Liver (tissue), 9 donors: ENCODE measurements around the gene YEATS2. TPM values are rescaled to one million over a fixed set of nuclear protein-coding genes. Genes with fewer than 3 reads are reported as not detected.

Source experiments
- DNase-seq: peaks from one replicate; pipeline ENCODE4 v3.0.0-alpha.2; 2017; ENCODE audit warnings: low spot score
- H3K27ac ChIP-seq, 2 donors: one replicate each; pipeline ENCODE4 v1.7.0; 2013; ENCODE audit warnings: inconsistent platforms in 2 of 2, low read length in 2 of 2, control low read depth in 1 of 2, low read depth in 1 of 2, mild to moderate bottlenecking in 1 of 2
- H3K27me3 ChIP-seq, 4 donors: one replicate each; pipeline versions ENCODE4 v1.6.1 to v1.7.0; 2013; ENCODE audit warnings: low read length in 3 of 4, inconsistent platforms in 1 of 4, mild to moderate bottlenecking in 1 of 4, moderate library complexity in 1 of 4; ENCODE audit not compliant: control insufficient read depth in 4 of 4, insufficient read depth in 4 of 4
- H3K36me3 ChIP-seq, 4 donors: one replicate each; pipeline versions ENCODE4 v1.6.1 to v1.7.0; 2013; ENCODE audit warnings: low read length in 3 of 4, mild to moderate bottlenecking in 3 of 4, low read depth in 1 of 4, moderate library complexity in 1 of 4; ENCODE audit not compliant: control insufficient read depth in 4 of 4, insufficient read depth in 3 of 4
- H3K4me1 ChIP-seq, 4 donors: one replicate each; pipeline versions ENCODE4 v1.6.1 to v1.7.0; 2013; ENCODE audit warnings: low read length in 3 of 4, mild to moderate bottlenecking in 3 of 4, moderate library complexity in 1 of 4; ENCODE audit not compliant: control insufficient read depth in 4 of 4, insufficient read depth in 4 of 4
- H3K4me3 ChIP-seq, 3 donors: one replicate each; pipeline versions ENCODE4 v1.6.1 to v1.7.0; 2013; ENCODE audit warnings: low read length in 3 of 3, control low read depth in 1 of 3, low read depth in 1 of 3, mild to moderate bottlenecking in 1 of 3
- H3K9ac ChIP-seq, 2 donors: one replicate each; pipeline ENCODE4 v1.7.0; 2013; ENCODE audit warnings: low read length in 2 of 2, mild to moderate bottlenecking in 2 of 2, moderate library complexity in 2 of 2, control low read depth in 1 of 2, low read depth in 1 of 2
- H3K9me3 ChIP-seq, 4 donors: one replicate each; pipeline versions ENCODE4 v1.6.1 to v1.7.0; 2013; ENCODE audit warnings: low read length in 3 of 4; ENCODE audit not compliant: control insufficient read depth in 4 of 4
- EGR1 ChIP-seq, 2 donors: IDR thresholded peaks; 2 replicates each; pipeline ENCODE4 v1.6.1; 2016 to 2018; ENCODE audit warnings: antibody characterized with exemption in 2 of 2, low read depth in 2 of 2
- FOXA1 ChIP-seq: IDR thresholded peaks from 2 replicates; pipeline ENCODE4 v1.6.1; 2016; ENCODE audit warnings: antibody characterized with exemption
- FOXA2 ChIP-seq: IDR thresholded peaks from 2 replicates; pipeline ENCODE4 v1.6.1; 2016; ENCODE audit warnings: antibody characterized with exemption
- GABPA ChIP-seq, 2 donors: IDR thresholded peaks in 1 of 2; conservative IDR thresholded peaks in 1 of 2; 2 replicates each; pipeline ENCODE4 v1.6.1; 2016; ENCODE audit warnings: antibody characterized with exemption in 2 of 2, mild to moderate bottlenecking in 1 of 2, moderate library complexity in 1 of 2
- HNF4A ChIP-seq, 2 donors: conservative IDR thresholded peaks; 2 replicates each; pipeline ENCODE4 v1.6.1; 2016; ENCODE audit warnings: antibody characterized with exemption in 2 of 2, mild to moderate bottlenecking in 2 of 2
- HNF4G ChIP-seq: IDR thresholded peaks from 2 replicates; pipeline ENCODE4 v1.6.1; 2016; ENCODE audit warnings: antibody characterized with exemption
- JUND ChIP-seq, 2 donors: IDR thresholded peaks; 2 replicates each; pipeline ENCODE4 v1.6.1; 2016; ENCODE audit warnings: antibody characterized with exemption in 2 of 2
- NR2F2 ChIP-seq: IDR thresholded peaks from 2 replicates; pipeline ENCODE4 v1.6.1; 2016; ENCODE audit warnings: antibody characterized with exemption
- RAD21 ChIP-seq, 2 donors: IDR thresholded peaks; 2 replicates each; pipeline ENCODE4 v1.6.1; 2016; ENCODE audit warnings: antibody characterized with exemption in 2 of 2, mild to moderate bottlenecking in 2 of 2
- RXRA ChIP-seq, 2 donors: IDR thresholded peaks; 2 replicates each; pipeline ENCODE4 v1.6.1; 2017 to 2018; ENCODE audit warnings: antibody characterized with exemption in 2 of 2, mild to moderate bottlenecking in 1 of 2
- SP1 ChIP-seq: IDR thresholded peaks from 2 replicates; pipeline ENCODE4 v1.6.1; 2018; ENCODE audit warnings: antibody characterized with exemption, mild to moderate bottlenecking
- TAF1 ChIP-seq: conservative IDR thresholded peaks from 2 replicates; pipeline ENCODE4 v1.6.1; 2016; ENCODE audit warnings: antibody characterized with exemption, mild to moderate bottlenecking
- YY1 ChIP-seq: IDR thresholded peaks from 2 replicates; pipeline ENCODE4 v1.6.1; 2016; ENCODE audit warnings: antibody characterized with exemption, mild to moderate bottlenecking
- WGBS: extraction: QIAGEN DNeasy Blood & Tissue Kit; methylation state at CpG from one replicate; pipeline ENCODE4 v1.1.7; 2013; 5-methylcytosine and 5-hydroxymethylcytosine counted together
- polyA plus RNA-seq, 2 donors: library from polyadenylated mRNA; stranded (reverse) in 1 of 2; unstranded in 1 of 2; fragments of 200-250 nt in 1 of 2; fragments of >200 nt in 1 of 2; fragmentation: Nextera tagmentation in 1 of 2; extraction: Ambion mirVana in 1 of 2; gene quantifications; one replicate each; pipeline versions ENCODE4 v1.2.1 to v1.2.3, GENCODE V29; 2013 to 2015
- total RNA-seq, 2 donors: library from RNA; depleted of rRNA; stranded (reverse); fragments of >200 nt; gene quantifications; one replicate each; pipeline ENCODE4 v1.2.3, GENCODE V29; 2014
- TF ChIP-seq, protein P1 (sequence below): fragments of 150-350 bp; IDR thresholded peaks from 2 replicates; pipeline ENCODE4 v1.5.1; 2017; ENCODE audit warnings: improper control_type of control experiment, low read depth, low read length; ENCODE audit not compliant: missing input control
- TF ChIP-seq, protein P2 (sequence below): IDR thresholded peaks from 2 replicates; pipeline ENCODE4 v1.6.1; 2016; ENCODE audit warnings: antibody characterized with exemption, mild to moderate bottlenecking
- donor health status: healthy.
- donor health status: healthy.
- donor health status: healthy.
- donor health status: healthy.
- donor health status: healthy.

The YEATS2 gene
- total and polyA plus RNA-seq, 4 donors = 1.5 to 9.4 (median 4.9) TPM

DNA sequence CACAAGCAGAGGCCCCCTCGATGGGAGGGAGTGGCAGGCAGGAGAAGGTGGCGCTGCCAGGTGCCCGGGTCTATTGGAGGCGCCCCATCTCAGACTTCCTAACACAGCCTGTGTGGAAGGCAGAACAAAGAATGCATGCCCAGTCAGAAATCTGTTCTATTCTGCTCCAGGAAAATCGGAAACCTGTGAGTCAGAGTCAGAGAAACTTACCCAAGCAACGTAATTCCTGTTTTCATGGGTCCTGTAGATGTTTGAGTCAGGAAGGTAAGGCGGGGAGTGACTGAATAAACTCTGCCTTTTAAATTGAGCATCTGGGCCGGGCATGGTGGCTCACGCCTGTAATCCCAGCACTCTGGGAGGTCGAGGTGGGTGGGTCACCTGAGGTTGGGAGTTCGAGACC, 114.0 kb downstream of the YEATS2 start:
- Histone ChIP-seq H3K4me1 (no peaks in the 10 kb centered on the region), H3K27me3 (no peaks in the 10 kb centered on the region), H3K36me3 (peaks cover 3 to 40% (median 24%) of the 10 kb centered on the region in 4 donors), H3K27ac (no peak overlapping the region), H3K4me3 (no peak overlapping the region), H3K9me3 (no peaks in the 10 kb centered on the region), H3K9ac (no peak overlapping the region)
- 96% methylated on average over 11 of the region's 11 CpGs for WGBS
- no peak for TF ChIP-seq JUND (IDR thresholded peaks at IDR 0.05)
- TF ChIP-seq EGR1 (IDR thresholded peaks at IDR 0.05; ENCODE audit: low read depth in 2 of 2) = no peak
- TF ChIP-seq GABPA (IDR thresholded peaks at IDR 0.05 in 1 of 2, conservative IDR thresholded peaks at IDR 0.05 in 1 of 2) = no peak
- TF ChIP-seq YY1 = no peak
- TF ChIP-seq SP1 = no peak
- TF ChIP-seq TAF1 = no peak
- no peak for TF ChIP-seq FOXA1
- DNase-seq = no peak

DNA sequence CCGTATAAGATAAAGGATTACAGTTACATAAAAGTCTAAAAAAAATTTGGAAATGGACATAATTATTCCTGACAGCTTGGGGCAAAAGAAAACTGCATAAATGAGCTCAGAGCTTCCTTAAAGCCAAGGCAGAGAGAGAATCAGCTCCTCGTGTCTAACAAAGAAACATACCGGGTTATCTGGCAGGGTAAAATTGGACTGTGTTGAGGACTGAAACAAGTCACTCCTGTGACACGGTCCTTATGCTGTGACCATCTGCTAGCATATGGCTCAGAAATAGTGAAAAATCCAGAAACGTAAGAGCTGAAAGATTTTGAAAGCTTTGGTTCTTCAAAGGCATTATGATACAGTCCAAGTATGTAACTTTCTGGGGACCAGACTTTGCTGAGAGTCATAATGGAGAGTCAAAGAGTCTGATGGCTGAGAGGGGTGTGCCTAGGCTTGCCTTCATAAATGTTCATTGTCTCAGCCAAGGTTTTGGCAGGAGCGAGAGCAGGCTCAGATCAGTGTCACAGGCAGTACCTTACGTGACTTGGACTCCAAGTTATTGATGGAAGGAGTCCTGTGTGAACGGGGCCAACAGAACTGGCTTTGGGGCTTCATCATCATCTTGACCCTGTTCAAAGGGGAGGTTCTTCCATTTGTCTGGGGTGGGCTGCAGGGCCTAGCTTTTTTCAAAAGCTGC, 115.3 kb downstream of the YEATS2 start:
- H3K27me3 ChIP-seq = no peaks in the 10 kb centered on the region
- no peak overlapping the region for H3K4me3 ChIP-seq
- peaks cover 3 to 27% (median 19%) of the 10 kb centered on the region in 4 donors for H3K36me3 ChIP-seq
- no peak for DNase-seq
- no peak for TF ChIP-seq HNF4G
- TF ChIP-seq, protein P1, sequence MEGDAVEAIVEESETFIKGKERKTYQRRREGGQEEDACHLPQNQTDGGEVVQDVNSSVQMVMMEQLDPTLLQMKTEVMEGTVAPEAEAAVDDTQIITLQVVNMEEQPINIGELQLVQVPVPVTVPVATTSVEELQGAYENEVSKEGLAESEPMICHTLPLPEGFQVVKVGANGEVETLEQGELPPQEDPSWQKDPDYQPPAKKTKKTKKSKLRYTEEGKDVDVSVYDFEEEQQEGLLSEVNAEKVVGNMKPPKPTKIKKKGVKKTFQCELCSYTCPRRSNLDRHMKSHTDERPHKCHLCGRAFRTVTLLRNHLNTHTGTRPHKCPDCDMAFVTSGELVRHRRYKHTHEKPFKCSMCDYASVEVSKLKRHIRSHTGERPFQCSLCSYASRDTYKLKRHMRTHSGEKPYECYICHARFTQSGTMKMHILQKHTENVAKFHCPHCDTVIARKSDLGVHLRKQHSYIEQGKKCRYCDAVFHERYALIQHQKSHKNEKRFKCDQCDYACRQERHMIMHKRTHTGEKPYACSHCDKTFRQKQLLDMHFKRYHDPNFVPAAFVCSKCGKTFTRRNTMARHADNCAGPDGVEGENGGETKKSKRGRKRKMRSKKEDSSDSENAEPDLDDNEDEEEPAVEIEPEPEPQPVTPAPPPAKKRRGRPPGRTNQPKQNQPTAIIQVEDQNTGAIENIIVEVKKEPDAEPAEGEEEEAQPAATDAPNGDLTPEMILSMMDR = no peak
- TF ChIP-seq JUND (IDR thresholded peaks at IDR 0.05) = no peak
- no peak for TF ChIP-seq EGR1 (IDR thresholded peaks at IDR 0.05; ENCODE audit: low read depth in 2 of 2)
- no peak for TF ChIP-seq HNF4A (conservative IDR thresholded peaks at IDR 0.05)
- no peak for TF ChIP-seq GABPA (IDR thresholded peaks at IDR 0.05 in 1 of 2, conservative IDR thresholded peaks at IDR 0.05 in 1 of 2)
- no peak for TF ChIP-seq FOXA1
- TF ChIP-seq NR2F2 = no peak
- no peak for TF ChIP-seq RAD21 (IDR thresholded peaks at IDR 0.05)
- TF ChIP-seq FOXA2 = no peak
- TF ChIP-seq YY1 = no peak
- TF ChIP-seq, protein P2, sequence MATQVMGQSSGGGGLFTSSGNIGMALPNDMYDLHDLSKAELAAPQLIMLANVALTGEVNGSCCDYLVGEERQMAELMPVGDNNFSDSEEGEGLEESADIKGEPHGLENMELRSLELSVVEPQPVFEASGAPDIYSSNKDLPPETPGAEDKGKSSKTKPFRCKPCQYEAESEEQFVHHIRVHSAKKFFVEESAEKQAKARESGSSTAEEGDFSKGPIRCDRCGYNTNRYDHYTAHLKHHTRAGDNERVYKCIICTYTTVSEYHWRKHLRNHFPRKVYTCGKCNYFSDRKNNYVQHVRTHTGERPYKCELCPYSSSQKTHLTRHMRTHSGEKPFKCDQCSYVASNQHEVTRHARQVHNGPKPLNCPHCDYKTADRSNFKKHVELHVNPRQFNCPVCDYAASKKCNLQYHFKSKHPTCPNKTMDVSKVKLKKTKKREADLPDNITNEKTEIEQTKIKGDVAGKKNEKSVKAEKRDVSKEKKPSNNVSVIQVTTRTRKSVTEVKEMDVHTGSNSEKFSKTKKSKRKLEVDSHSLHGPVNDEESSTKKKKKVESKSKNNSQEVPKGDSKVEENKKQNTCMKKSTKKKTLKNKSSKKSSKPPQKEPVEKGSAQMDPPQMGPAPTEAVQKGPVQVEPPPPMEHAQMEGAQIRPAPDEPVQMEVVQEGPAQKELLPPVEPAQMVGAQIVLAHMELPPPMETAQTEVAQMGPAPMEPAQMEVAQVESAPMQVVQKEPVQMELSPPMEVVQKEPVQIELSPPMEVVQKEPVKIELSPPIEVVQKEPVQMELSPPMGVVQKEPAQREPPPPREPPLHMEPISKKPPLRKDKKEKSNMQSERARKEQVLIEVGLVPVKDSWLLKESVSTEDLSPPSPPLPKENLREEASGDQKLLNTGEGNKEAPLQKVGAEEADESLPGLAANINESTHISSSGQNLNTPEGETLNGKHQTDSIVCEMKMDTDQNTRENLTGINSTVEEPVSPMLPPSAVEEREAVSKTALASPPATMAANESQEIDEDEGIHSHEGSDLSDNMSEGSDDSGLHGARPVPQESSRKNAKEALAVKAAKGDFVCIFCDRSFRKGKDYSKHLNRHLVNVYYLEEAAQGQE = no peak
- TF ChIP-seq TAF1 = no peak
- no peak for TF ChIP-seq SP1
- TF ChIP-seq RXRA (IDR thresholded peaks at IDR 0.05) = no peak
- no peak overlapping the region for H3K9ac ChIP-seq
- H3K27ac ChIP-seq = no peak overlapping the region
- no peaks in the 10 kb centered on the region for H3K4me1 ChIP-seq
- WGBS = 91% methylated on average over 8 of the region's 8 CpGs
- H3K9me3 ChIP-seq = no peaks in the 10 kb centered on the region
